GM12891 (cell line): ENCODE measurements around the gene PLD1.
"Not testable (repeated sequence)": the region's sequence is repeated elsewhere in the genome, so short reads cannot be mapped to it uniquely, and the experiment has no call there.

Source experiments
- DNase-seq: peaks from one replicate; pipeline ENCODE4 v3.0.0; 2011; ENCODE audit warnings: low spot score; ENCODE audit not compliant: insufficient read length
- FAIRE-seq: peaks from 2 replicates; lab custom pipeline; 2011; peaks lifted over from hg19 to GRCh38; lab: Jason Lieb, UNC
- PAX5 ChIP-seq: IDR thresholded peaks from 2 replicates; pipeline ENCODE4 v1.6.1; 2011; ENCODE audit warnings: low read length, moderate library complexity, mild to moderate bottlenecking; ENCODE audit not compliant: insufficient read depth, severe bottlenecking
- POLR2A ChIP-seq: IDR thresholded peaks from 2 replicates; pipeline ENCODE4 v1.6.1; 2011; ENCODE audit warnings: low read depth, low read length, control low read depth
- POLR2AphosphoS5 ChIP-seq: IDR thresholded peaks from 2 replicates; pipeline ENCODE4 v1.6.1; 2011; ENCODE audit warnings: low read depth, low read length, control low read depth
- POU2F2 ChIP-seq: IDR thresholded peaks from 2 replicates; pipeline ENCODE4 v1.6.1; 2011; ENCODE audit warnings: low read depth, mild to moderate bottlenecking, control low read depth, low read length, moderate library complexity
- SPI1 ChIP-seq: IDR thresholded peaks from 2 replicates; pipeline ENCODE4 v1.6.1; 2011; ENCODE audit warnings: low read depth, low read length, control low read depth
- TAF1 ChIP-seq: IDR thresholded peaks from 2 replicates; pipeline ENCODE4 v1.6.1; 2011; ENCODE audit warnings: low read depth, low read length, control low read depth

Gene PLD1

DNA sequence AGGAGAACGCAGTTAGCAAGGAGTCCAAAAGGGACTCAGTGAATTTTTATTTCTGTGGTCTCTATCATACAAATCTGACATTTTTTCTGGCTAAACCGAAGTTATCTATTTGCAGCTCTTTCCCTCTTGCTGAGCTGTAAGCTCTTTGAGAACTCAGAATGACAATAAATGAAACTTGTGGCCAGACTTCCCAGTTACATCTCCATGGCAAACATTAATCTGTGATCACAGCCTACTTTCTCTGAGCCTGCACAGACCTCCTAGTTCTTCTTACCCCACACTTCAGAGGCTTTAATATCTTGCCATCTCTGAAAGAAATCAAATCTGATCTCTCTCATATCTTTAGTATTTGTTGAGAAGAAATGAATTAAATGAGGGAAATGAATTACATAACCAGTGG is 58.0 kb downstream of the PLD1 start:
- DNase-seq (no peak), FAIRE-seq (no peak)
- TF ChIP-seq SPI1 (no peak), PAX5 (no peak), POLR2AphosphoS5 (no peak), POLR2A (no peak), TAF1 (no peak), POU2F2 (no peak)

DNA sequence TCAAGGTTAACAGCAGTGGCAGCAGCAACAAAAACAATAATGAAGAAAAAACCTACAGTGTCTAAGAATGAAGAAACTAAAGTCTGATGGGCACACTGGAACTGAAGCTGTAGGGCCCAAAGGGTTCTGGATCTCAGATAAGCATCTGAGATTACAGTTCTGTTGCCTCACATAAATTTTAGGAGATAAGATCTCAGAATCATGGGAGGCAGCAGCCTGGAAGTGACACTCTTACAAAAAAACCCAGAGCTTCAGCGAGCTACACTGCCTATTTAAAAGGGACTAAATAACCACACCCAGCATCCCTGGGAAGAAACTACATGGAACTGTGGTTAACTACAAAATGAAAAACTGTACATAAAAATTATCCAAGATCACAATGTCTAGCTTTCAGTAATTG is 61.2 kb downstream of the PLD1 start:
- no peak for TF ChIP-seq POLR2AphosphoS5
- TF ChIP-seq TAF1: no peak
- TF ChIP-seq PAX5: no peak
- no peak for TF ChIP-seq POU2F2
- TF ChIP-seq SPI1: no peak
- TF ChIP-seq POLR2A: no peak
- no peak for DNase-seq
- no peak for FAIRE-seq

DNA sequence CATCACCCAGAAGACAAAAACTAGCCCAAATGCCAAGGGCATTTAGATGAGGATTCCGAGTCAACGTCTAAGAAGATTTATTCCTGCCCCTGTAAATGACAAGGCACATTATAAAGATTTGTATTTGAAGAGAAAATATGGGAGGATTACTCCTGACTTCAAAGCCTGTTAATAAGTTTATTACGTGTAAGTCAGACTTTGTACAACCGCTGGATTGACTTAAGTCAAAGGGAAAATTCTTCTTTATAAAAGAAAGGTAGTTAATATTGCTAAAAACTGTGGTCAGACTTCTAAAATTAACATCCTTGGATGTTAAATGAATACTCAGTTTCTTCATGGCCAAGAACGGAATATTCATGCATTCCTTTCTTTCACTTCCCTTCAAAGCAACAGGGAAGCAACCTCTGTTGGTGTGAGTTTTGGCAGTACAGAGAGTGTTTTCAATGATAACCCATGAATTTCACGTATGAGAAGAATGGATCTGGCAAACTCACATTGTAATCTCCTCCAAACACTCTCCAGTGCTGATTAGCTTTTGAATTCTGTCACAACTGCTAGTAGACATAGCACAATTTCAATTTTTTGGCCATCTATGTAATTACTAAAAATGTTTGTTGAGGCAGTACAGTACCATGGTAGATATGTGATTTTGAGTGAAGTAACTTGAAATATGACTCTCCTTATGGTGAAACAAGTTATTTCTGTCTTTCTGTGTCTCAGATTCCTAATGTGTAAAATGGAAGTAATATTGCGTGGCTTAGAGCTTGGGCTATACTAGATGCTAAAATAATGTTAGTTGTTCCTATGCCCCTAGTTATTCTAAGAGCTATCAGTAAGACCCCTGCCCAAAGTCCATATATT is 62.0 kb downstream of the PLD1 start:
- no peak for DNase-seq
- no peak for FAIRE-seq
- no peak for TF ChIP-seq POU2F2
- TF ChIP-seq POLR2A: no peak
- no peak for TF ChIP-seq SPI1
- no peak for TF ChIP-seq POLR2AphosphoS5
- TF ChIP-seq PAX5: no peak
- no peak for TF ChIP-seq TAF1

DNA sequence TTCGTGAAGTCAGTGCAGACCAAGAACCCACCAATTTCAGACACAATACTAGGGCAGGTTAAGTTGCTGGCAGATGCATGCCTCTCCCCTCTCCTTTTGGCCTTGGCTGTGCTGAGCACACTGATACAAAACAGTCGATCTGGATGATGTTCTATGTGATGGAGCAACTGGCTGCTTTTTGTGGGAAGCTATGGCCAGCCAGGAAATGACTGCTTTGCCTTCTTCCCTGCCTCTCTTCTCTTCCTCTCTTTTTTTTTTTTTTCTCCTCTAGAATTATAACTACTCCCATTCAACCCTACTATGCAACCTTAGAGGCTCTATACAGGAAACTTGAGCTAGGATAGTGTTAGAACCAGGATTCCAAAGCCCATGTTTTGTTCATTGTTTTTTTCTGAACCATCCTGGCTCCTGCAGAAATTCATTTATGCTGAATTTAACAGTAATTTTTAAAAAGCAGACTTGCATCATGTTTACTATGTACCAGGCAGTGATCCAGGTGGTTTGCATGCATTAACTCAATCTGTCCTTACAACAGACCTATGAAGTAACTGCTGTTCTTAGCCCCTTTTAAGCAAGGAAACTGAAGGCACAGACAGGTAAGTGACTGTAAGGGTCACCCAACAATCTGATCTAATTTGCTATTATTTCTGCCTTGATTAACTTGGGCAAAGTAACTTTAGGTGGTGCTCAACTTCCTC is 62.9 kb downstream of the PLD1 start:
- FAIRE-seq: no peak
- TF ChIP-seq POLR2A (no peak), TAF1 (no peak), POU2F2 (no peak), SPI1 (no peak), PAX5 (no peak), POLR2AphosphoS5 (no peak)
- DNase-seq: no peak

DNA sequence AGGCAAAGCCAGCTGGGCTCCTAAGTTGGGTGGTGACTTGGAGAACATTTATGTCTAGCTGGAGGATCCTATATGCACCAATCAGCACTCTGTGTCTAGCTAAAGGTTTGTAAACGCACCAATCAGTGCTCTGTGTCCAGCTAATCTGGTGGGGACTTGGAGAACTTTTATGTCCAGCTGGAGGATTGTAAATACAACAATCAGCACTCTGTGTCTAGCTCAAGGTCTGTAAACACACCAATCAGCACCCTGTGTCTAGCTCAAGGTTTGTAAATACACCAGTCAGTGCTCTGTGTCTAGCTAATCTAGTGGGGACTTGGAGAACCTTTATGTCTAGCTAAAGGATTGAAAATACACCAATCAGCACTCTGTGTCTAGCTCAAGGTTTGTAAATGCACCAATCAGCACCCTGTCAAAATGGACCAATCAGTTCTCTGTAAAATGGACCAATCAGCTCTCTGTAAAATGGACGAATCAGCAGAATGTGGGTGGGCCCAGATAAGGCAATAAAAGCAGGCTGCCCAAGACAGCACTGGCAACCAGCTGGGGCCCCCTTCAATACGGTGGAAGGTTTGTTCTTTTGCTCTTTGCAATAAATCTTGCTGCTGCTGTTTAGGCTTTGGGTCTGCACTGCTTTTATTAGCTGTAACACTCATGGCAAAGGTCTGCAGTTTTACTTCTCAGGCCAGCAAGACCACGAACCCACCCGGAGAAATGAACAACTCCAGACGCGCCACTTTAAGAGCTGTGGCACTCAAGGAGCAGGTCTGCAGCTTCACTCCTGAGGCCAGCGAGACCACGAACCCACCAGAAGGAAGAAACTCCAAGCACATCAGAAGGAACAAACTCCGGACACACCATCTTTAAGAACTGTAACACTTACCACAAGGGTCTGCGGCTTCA is 63.7 kb downstream of the PLD1 start:
- FAIRE-seq, DNase-seq: not testable (repeated sequence)

DNA sequence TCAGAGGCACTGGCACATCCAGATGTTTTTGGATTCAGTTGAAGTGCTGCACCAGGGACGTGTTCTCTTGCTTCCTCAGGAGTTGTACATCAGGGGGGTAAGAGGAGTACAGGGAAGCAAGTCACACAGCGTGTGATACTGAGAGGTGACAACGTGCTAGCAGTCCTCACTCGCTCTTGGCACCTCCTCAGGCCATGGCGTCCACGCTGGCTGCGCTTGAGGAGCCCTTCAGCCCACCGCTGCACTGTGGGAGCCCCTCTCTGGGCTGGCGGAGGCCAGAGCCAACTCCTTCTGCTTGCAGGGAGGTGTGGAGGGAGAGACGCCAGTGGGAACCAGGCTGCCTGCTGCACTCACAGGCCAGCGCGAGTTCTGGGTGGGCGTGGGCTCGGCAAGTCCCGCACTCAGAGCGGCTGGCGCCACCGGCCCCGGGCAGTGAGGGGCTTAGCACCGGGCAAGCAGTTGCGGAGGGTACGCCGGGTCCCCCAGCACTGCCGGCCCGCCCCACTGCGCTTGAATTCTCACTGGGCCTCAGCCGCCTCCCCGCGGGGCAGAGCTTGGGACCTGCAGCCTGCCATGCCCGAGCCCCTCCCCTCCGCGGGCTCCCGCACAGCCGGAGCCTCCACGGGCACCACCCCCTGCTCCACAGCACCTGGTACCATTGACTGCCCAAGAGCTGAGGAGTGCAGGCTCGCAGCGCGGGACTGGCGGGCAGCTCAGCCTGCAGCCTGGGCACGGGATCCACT is 64.5 kb downstream of the PLD1 start:
- no peak for FAIRE-seq
- TF ChIP-seq PAX5 (no peak), POU2F2 (no peak), POLR2AphosphoS5 (no peak), TAF1 (no peak), POLR2A (no peak), SPI1 (no peak)
- no peak for DNase-seq

DNA sequence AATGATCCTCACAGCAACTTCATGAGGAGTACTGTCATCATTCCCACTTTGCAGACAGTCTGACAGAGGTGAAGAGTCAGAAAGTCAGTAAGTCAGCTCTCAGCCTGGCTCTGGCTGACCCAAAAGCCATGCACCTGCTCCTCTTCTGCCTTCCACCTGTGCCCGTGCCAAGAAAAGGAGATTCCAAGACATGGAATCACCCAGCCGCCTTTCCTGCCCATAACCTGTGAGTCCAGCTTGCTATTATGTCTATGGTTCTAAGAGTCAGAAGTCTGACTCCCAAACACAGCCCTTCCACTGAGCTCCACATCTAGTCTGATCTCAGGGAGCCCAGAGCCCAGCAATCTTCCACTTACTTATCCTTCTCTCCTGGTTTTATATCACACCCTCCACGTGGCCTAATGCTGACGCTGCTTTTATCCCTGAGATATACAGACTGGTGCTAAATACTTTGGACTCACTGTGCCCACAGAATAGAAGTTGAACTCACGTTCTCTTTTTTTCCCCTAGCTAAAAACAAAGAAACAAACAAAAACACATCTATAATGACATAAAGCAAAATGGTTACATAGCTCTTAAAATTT is 66.0 kb downstream of the PLD1 start:
- FAIRE-seq: no peak

DNA sequence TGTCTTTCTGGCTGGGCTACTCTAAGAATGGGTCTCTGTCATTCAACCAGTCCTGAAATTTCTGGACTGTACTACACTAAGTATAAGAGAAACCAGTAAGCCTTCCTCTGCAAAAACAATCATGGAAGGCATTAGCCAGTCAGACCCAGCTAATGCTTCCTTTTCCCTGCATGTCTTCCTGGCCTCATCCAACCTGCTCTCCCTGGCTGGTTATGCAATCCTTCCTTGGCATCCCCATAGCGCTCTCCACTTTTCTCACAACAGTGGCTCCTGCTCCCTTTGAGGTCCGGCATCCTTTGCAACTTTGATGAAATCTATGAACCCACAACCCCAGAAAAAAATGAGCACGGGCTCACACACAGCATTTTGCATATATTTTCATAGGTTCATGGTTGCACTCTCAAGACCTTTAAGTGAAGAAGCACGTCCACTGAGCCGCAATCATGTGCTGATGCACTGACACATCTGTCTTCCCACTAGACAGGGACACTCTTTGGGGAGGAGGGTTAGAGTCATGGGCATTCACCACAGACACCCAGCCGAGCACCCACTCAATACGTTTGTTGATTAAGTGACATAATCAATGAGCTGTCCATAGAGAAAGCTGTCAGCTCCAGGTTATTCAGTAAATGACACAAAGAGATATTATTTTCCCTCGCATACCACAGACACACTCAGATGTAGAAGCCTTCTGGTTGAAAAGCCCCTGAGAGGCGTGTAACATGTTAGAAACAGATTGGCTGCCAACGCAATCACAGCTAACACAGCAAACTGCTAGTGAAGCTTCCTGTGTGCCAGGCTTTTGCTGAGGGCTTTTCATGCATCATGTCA is 66.7 kb downstream of the PLD1 start:
- FAIRE-seq (no peak), DNase-seq (no peak)
- TF ChIP-seq TAF1: no peak
- no peak for TF ChIP-seq PAX5
- TF ChIP-seq POLR2A: no peak
- TF ChIP-seq POU2F2: no peak
- no peak for TF ChIP-seq POLR2AphosphoS5
- no peak for TF ChIP-seq SPI1

More for the DNA sequence above, 66.0 kb downstream of the PLD1 start:
- no peak for DNase-seq
- TF ChIP-seq POLR2A (no peak), POLR2AphosphoS5 (no peak), SPI1 (no peak), POU2F2 (no peak), TAF1 (no peak), PAX5 (no peak)
